Ascending aorta (tissue), 2 donors: ENCODE data around the gene LPAR2. TPM values are rescaled to one million over a fixed set of nuclear protein-coding genes. Genes with fewer than 3 reads are reported as not detected.
"Not testable (repeated sequence)": the region's sequence is repeated elsewhere in the genome, so short reads cannot be mapped to it uniquely, and the experiment has no call there.

Source experiments
- DNase-seq, 2 donors: peaks; one replicate each; pipeline ENCODE4 v3.0.0-alpha.2; 2019; ENCODE audit warnings: low spot score in 2 of 2
- H3K27ac ChIP-seq, 2 donors: fragments of 200-600 bp; sonication (generic); one replicate each; pipeline ENCODE4 v1.5.1; 2016 to 2017; ENCODE audit warnings: mild to moderate bottlenecking in 1 of 2
- H3K27me3 ChIP-seq: fragments of 200-600 bp; sonication (generic); one replicate; pipeline ENCODE4 v1.5.1; 2017
- H3K36me3 ChIP-seq, 2 donors: fragments of 200-600 bp; sonication (generic); one replicate each; pipeline ENCODE4 v1.5.1; 2016
- H3K4me1 ChIP-seq, 2 donors: fragments of 200-600 bp; sonication (generic); one replicate each; pipeline ENCODE4 v1.5.1; 2016 to 2017; ENCODE audit warnings: mild to moderate bottlenecking in 1 of 2
- H3K4me3 ChIP-seq, 2 donors: fragments of 200-600 bp; sonication (generic); one replicate each; pipeline ENCODE4 v1.5.1; 2016 to 2017; ENCODE audit warnings: mild to moderate bottlenecking in 1 of 2
- H3K9me3 ChIP-seq, 2 donors: fragments of 200-600 bp; sonication (generic); one replicate each; pipeline ENCODE4 v1.5.1; 2016
- CTCF ChIP-seq, 3 experiments: fragments of 200-600 bp in 2 of 3; fragments of 450-650 bp in 1 of 3; sonication (generic) in 2 of 3; IDR thresholded peaks; one replicate each; pipeline ENCODE4 v1.5.1; 2016 to 2019; ENCODE audit warnings: antibody characterized with exemption in 3 of 3, mild to moderate bottlenecking in 1 of 3, moderate library complexity in 1 of 3
- intact Hi-C: fragments of 100-400 bp; cut with DNase I; formaldehyde crosslinking; loops from one replicate; pipeline ENCODE4 v1.15.1; 2023
- total RNA-seq: library from RNA; depleted of rRNA; stranded (reverse); fragments of >200 nt; gene quantifications from one replicate; pipeline ENCODE4 v1.1.0, GENCODE V29; 2016

The LPAR2 gene
- total RNA-seq, 1 donor from 2014 or later, result 0.75 TPM

- no peaks in the 10 kb centered on the region for H3K27me3 ChIP-seq
- intact Hi-C loops, result no loop called here
- TF ChIP-seq CTCF (IDR thresholded peaks at IDR 0.05), result no peak
- no peak overlapping the region for H3K4me3 ChIP-seq
- no peaks in the 10 kb centered on the region for H3K4me1 ChIP-seq
- H3K36me3 ChIP-seq, result no peaks in the 10 kb centered on the region
- no peak overlapping the region for H3K27ac ChIP-seq
- no peak for DNase-seq
- H3K9me3 ChIP-seq, result no peaks in the 10 kb centered on the region
Measured at GRCh38 chr19:19606021-19606420, 22.0 kb downstream of the LPAR2 start.

GRCh38 chr19:19602713-19603324, 25.2 kb downstream of the LPAR2 start:
- Histone ChIP-seq H3K27me3 (no peaks in the 10 kb centered on the region), H3K27ac (no peak overlapping the region), H3K9me3 (no peaks in the 10 kb centered on the region), H3K36me3 (no peaks in the 10 kb centered on the region), H3K4me1 (no peaks in the 10 kb centered on the region), H3K4me3 (no peak overlapping the region)
- no peak for DNase-seq
- intact Hi-C loops, result no loop called here
- TF ChIP-seq CTCF (IDR thresholded peaks at IDR 0.05), result no peak

GRCh38 chr19:19602136-19602712, 25.8 kb downstream of the LPAR2 start:
- TF ChIP-seq CTCF (IDR thresholded peaks at IDR 0.05), result no peak
- Histone ChIP-seq H3K27ac (no peak overlapping the region), H3K36me3 (no peaks in the 10 kb centered on the region), H3K9me3 (no peaks in the 10 kb centered on the region), H3K4me3 (no peak overlapping the region), H3K27me3 (no peaks in the 10 kb centered on the region), H3K4me1 (no peaks in the 10 kb centered on the region)
- DNase-seq, result no peak
- intact Hi-C loops, result no loop called here

- DNase-seq, result no peak
- intact Hi-C loops, result no loop called here
- no peak overlapping the region for H3K27ac ChIP-seq
- TF ChIP-seq CTCF (IDR thresholded peaks at IDR 0.05), result no peak
- H3K4me1 ChIP-seq, result no peaks in the 10 kb centered on the region
- H3K36me3 ChIP-seq, result no peaks in the 10 kb centered on the region
- H3K27me3 ChIP-seq, result no peaks in the 10 kb centered on the region
- no peak overlapping the region for H3K4me3 ChIP-seq
- no peaks in the 10 kb centered on the region for H3K9me3 ChIP-seq
Measured at GRCh38 chr19:19600793-19601330, 27.2 kb downstream of the LPAR2 start.

- H3K9me3 ChIP-seq, DNase-seq, H3K27ac ChIP-seq, H3K36me3 ChIP-seq, intact Hi-C loops, H3K4me1 ChIP-seq, H3K27me3 ChIP-seq, H3K4me3 ChIP-seq: not testable (repeated sequence)
Measured at GRCh38 chr19:19598728-19599451, 29.1 kb downstream of the LPAR2 start.

- Histone ChIP-seq H3K27ac (no peak overlapping the region), H3K4me1 (no peaks in the 10 kb centered on the region), H3K4me3 (no peak overlapping the region), H3K27me3 (no peaks in the 10 kb centered on the region), H3K36me3 (no peaks in the 10 kb centered on the region), H3K9me3 (no peaks in the 10 kb centered on the region)
- no peak for DNase-seq
- no peak for TF ChIP-seq CTCF (IDR thresholded peaks at IDR 0.05)
- intact Hi-C loops, result no loop called here
Measured at GRCh38 chr19:19597809-19598306, 30.2 kb downstream of the LPAR2 start.
